ENCODE data around the gene SLC7A6OS. TPM values are rescaled to one million over a fixed set of nuclear protein-coding genes. Genes with fewer than 3 reads are reported as not detected.

SLC7A6OS gene
- total RNA-seq, 1 experiment from 2014 or later: 14.2 TPM

DNA sequence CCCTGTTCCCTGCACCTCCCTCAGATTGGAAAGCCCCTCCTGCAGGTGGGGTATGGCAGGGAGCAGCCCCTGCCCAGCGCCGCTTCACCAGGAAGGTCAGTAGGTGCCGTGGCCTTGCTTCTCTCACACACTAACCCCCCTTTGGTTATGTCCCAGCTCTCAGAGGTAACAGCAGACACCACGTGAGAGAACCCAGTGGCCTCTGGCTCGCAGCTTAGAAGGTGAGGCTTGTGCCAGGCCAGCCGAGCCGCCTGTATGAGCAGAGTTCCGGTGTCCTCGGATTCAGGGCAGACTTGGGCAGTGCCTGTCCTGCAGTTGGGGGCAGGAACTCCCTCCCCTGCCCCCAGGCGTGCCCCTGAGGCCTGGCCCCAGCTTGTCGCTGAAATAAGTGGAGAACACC lies 47.2 kb upstream of the SLC7A6OS start:
- intact Hi-C loops (cut with micrococcal nuclease; ENCODE audit: unreplicated experiment): no loop called here
- no peak overlapping the region for H3K27ac ChIP-seq
- POLR2A ChIA-PET (ENCODE audit: unreplicated experiment): interaction anchor here (0.6 kb wide), 1 partner anchor 169 kb away, joined by 3 read pairs; no protein-coding TSS in a partner anchor
- no peaks in the 10 kb centered on the region for H3K36me3 ChIP-seq (ENCODE audit: low read depth)
- H2AFZ ChIP-seq: no peak overlapping the region
- no peak overlapping the region for H3K4me3 ChIP-seq
- H4K20me1 ChIP-seq (ENCODE audit: insufficient read depth): no peaks in the 10 kb centered on the region
- CTCF ChIA-PET: no interaction called here
- TF ChIP-seq, protein P1, sequence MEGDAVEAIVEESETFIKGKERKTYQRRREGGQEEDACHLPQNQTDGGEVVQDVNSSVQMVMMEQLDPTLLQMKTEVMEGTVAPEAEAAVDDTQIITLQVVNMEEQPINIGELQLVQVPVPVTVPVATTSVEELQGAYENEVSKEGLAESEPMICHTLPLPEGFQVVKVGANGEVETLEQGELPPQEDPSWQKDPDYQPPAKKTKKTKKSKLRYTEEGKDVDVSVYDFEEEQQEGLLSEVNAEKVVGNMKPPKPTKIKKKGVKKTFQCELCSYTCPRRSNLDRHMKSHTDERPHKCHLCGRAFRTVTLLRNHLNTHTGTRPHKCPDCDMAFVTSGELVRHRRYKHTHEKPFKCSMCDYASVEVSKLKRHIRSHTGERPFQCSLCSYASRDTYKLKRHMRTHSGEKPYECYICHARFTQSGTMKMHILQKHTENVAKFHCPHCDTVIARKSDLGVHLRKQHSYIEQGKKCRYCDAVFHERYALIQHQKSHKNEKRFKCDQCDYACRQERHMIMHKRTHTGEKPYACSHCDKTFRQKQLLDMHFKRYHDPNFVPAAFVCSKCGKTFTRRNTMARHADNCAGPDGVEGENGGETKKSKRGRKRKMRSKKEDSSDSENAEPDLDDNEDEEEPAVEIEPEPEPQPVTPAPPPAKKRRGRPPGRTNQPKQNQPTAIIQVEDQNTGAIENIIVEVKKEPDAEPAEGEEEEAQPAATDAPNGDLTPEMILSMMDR (conservative IDR thresholded peaks at IDR 0.05): no peak
- no peak for TF ChIP-seq EZH2 (IDR thresholded peaks at IDR 0.05; ENCODE audit: low read depth)
- no peaks in the 10 kb centered on the region for H3K79me2 ChIP-seq (ENCODE audit: low read depth)
- H3K4me2 ChIP-seq: no peak overlapping the region
- H3K9me3 ChIP-seq (ENCODE audit: insufficient read depth, low read depth): no peaks in the 10 kb centered on the region
- H3F3A ChIP-seq (ENCODE audit: insufficient read depth, low read depth): no peaks in the 10 kb centered on the region
- no peaks in the 10 kb centered on the region for H3K27me3 ChIP-seq (ENCODE audit: insufficient read depth, low read depth)
- no peaks in the 10 kb centered on the region for H3K4me1 ChIP-seq (replicated peaks; ENCODE audit: insufficient read depth)
- DNase-seq: no peak
- BruUV-seq (replicated peaks): no TSS peak
- H3K9me2 ChIP-seq (ENCODE audit: insufficient read depth): no peaks in the 10 kb centered on the region

DNA sequence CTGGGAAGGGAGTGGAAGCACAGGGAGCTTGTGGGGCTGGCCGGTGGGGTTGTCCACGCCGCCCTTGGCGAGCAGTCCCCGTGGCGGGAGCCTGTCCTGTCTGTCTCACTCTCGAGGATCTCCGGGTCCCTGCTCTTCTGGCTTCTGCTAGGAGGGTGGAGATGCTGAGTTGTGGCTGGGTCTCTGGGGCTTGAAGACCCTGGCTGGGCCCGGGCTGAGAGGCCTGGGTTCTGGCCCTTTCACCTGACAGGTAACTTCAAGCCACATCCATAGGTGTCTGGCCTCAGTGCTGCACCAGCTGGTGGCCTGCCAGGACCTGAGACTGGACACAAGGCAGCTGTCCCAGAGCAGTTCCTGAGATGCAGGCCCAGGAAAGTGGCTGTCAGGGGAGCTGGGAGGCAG lies 46.8 kb upstream of the SLC7A6OS start:
- H3K4me1 ChIP-seq (replicated peaks; ENCODE audit: insufficient read depth): no peaks in the 10 kb centered on the region
- CTCF ChIA-PET: no interaction called here

DNA sequence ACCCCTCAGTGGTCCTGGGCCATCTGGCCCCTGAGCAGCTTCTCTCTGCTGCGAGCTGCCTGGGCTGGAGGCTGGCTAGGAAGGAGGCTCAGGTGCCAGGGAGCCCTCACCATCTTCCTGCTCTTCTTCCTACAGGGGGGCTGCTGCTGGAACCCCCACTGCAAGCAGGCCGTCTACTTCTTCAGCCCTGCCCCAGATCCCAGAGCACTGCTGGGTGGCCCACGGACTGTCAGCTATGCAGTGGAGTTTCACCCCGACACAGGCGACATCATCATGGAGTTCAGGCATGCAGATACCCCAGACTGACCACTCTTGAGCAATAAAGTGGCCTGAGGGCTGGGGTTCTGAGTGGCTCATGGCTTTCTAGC lies 46.2 kb upstream of the SLC7A6OS start:
- Histone ChIP-seq H3K4me1 (replicated peaks; ENCODE audit: insufficient read depth) (no peaks in the 10 kb centered on the region), H3K36me3 (ENCODE audit: low read depth) (no peaks in the 10 kb centered on the region; the same call in 1 of the 2 replicates)
- CTCF ChIA-PET: no interaction called here

More for the DNA sequence above, 46.8 kb upstream of the SLC7A6OS start:
- H3K4me3 ChIP-seq: no peak overlapping the region
- H3K79me2 ChIP-seq (ENCODE audit: low read depth): no peaks in the 10 kb centered on the region
- no peak for TF ChIP-seq EZH2 (IDR thresholded peaks at IDR 0.05; ENCODE audit: low read depth)
- TF ChIP-seq, protein P1 (conservative IDR thresholded peaks at IDR 0.05): no peak
- no peaks in the 10 kb centered on the region for H3K27me3 ChIP-seq (ENCODE audit: insufficient read depth, low read depth)
- no peak overlapping the region for H3K27ac ChIP-seq
- H4K20me1 ChIP-seq (ENCODE audit: insufficient read depth): no peaks in the 10 kb centered on the region
- H3K36me3 ChIP-seq (ENCODE audit: low read depth): no peaks in the 10 kb centered on the region; the same call in 1 of the 2 replicates
- H3K9me3 ChIP-seq (ENCODE audit: insufficient read depth, low read depth): no peaks in the 10 kb centered on the region
- H3F3A ChIP-seq (ENCODE audit: insufficient read depth, low read depth): no peaks in the 10 kb centered on the region
- intact Hi-C loops (cut with micrococcal nuclease; ENCODE audit: unreplicated experiment): no loop called here
- no peak overlapping the region for H3K4me2 ChIP-seq
- H3K9me2 ChIP-seq (ENCODE audit: insufficient read depth): no peaks in the 10 kb centered on the region
- POLR2A ChIA-PET (ENCODE audit: unreplicated experiment): interaction anchor here (0.6 kb wide), 1 partner anchor 170 kb away, joined by 3 read pairs; no protein-coding TSS in a partner anchor
- no peak for DNase-seq
- H2AFZ ChIP-seq: no peak overlapping the region
- no TSS peak for BruUV-seq (replicated peaks)

More for the DNA sequence above, 46.2 kb upstream of the SLC7A6OS start:
- TF ChIP-seq, protein P1 (conservative IDR thresholded peaks at IDR 0.05): no peak
- TF ChIP-seq EZH2 (IDR thresholded peaks at IDR 0.05; ENCODE audit: low read depth): no peak
- Histone ChIP-seq H3K9me2 (ENCODE audit: insufficient read depth) (no peaks in the 10 kb centered on the region), H3F3A (ENCODE audit: insufficient read depth, low read depth) (no peaks in the 10 kb centered on the region), H2AFZ (no peak overlapping the region), H4K20me1 (ENCODE audit: insufficient read depth) (no peaks in the 10 kb centered on the region), H3K27me3 (ENCODE audit: insufficient read depth, low read depth) (no peaks in the 10 kb centered on the region), H3K4me3 (no peak overlapping the region), H3K79me2 (ENCODE audit: low read depth) (no peaks in the 10 kb centered on the region), H3K4me2 (no peak overlapping the region), H3K27ac (no peak overlapping the region), H3K9me3 (ENCODE audit: insufficient read depth, low read depth) (no peaks in the 10 kb centered on the region)
- BruUV-seq (replicated peaks): no TSS peak
- intact Hi-C loops (cut with micrococcal nuclease; ENCODE audit: unreplicated experiment): no loop called here
- no peak for DNase-seq
- POLR2A ChIA-PET (ENCODE audit: unreplicated experiment): no interaction called here
